ENCODE results near the gene ORAI3. TPM values are rescaled to one million over a fixed set of nuclear protein-coding genes. Genes with fewer than 3 reads are reported as not detected.
A peak's percentile ranks its signal among the peaks of the same experiment; 100 is the strongest.

ORAI3 gene
- polyA plus RNA-seq, 2 of the 4 experiments (the other 2 are of a cell fraction): 10.5 to 14.1 TPM

- TF ChIP-seq HMGXB4 (CRISPR knock-in tag; IDR thresholded peaks at IDR 0.05; ENCODE audit: borderline replicate concordance) (no peak), CTCF (IDR thresholded peaks at IDR 0.05) (peak; percentile 86), POLR2A (IDR thresholded peaks at IDR 0.05; ENCODE audit: low read length) (peak; percentile 21; the same call in 1 of the 2 replicates), HOXB5 (CRISPR knock-in tag; IDR thresholded peaks at IDR 0.05) (no peak), MAZ (IDR thresholded peaks at IDR 0.05; ENCODE audit: borderline replicate concordance, low read depth, low read length) (0 out of 2 replicates have a peak, but pooled peaks have one; percentile 83), NR3C1 (IDR thresholded peaks at IDR 0.05) (no peak), EHF (CRISPR knock-in tag; IDR thresholded peaks at IDR 0.05) (no peak), ESRRA (IDR thresholded peaks at IDR 0.05; ENCODE audit: borderline replicate concordance, low read length) (no peak), FOSB (CRISPR knock-in tag; IDR thresholded peaks at IDR 0.05) (no peak), ZFP36 (IDR thresholded peaks at IDR 0.05; ENCODE audit: borderline replicate concordance, partially characterized antibody) (no peak), EP300 (IDR thresholded peaks at IDR 0.05) (no peak), RAD21 (conservative IDR thresholded peaks at IDR 0.05 in 1 of 2, IDR thresholded peaks at IDR 0.05 in 1 of 2) (peak; percentile 86 to 90), CEBPB (IDR thresholded peaks at IDR 0.05) (no peak), MAX (IDR thresholded peaks at IDR 0.05) (peak; percentile 52), TP53 (CRISPR knock-in tag; IDR thresholded peaks at IDR 0.05) (no peak), FOSL2 (IDR thresholded peaks at IDR 0.05) (no peak), FOSL2 (CRISPR knock-in tag; IDR thresholded peaks at IDR 0.05) (0 out of 2 replicates have a peak, but pooled peaks have one; percentile 23), CHD4 (IDR thresholded peaks at IDR 0.05; ENCODE audit: borderline replicate concordance) (no peak), FOXS1 (CRISPR knock-in tag; IDR thresholded peaks at IDR 0.05) (no peak), CBX8 (IDR thresholded peaks at IDR 0.05) (no peak)
- TF ChIP-seq, protein P1, sequence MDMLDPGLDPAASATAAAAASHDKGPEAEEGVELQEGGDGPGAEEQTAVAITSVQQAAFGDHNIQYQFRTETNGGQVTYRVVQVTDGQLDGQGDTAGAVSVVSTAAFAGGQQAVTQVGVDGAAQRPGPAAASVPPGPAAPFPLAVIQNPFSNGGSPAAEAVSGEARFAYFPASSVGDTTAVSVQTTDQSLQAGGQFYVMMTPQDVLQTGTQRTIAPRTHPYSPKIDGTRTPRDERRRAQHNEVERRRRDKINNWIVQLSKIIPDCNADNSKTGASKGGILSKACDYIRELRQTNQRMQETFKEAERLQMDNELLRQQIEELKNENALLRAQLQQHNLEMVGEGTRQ (IDR thresholded peaks at IDR 0.05): no peak
Measured at GRCh38 chr16:30984669-30985400, 36.0 kb downstream of the ORAI3 start, which contains the start of gene HSD3B7 (continued).

- CTCF ChIA-PET: interaction anchor here (0.6 to 7.8 kb wide), 61 partner anchors 8 to 883 kb away, joined by 3 to 97 read pairs (median 6); partner anchors contain the start of genes PRSS53, STX4, VKORC1 and ZNF646
- POLR2A ChIA-PET: interaction anchor here (0.5 to 2.0 kb wide), 8 partner anchors 12 to 464 kb away, joined by 3 to 11 read pairs (median 4); partner anchors contain the start of genes ZNF646 and ZNF668
- FAIRE-seq: no peak
- H3K4me1 ChIP-seq: peaks cover 13% of the 10 kb centered on the region
- TF ChIP-seq NPAS2 (CRISPR knock-in tag; IDR thresholded peaks at IDR 0.05; ENCODE audit: borderline replicate concordance) (no peak), NR3C1 (IDR thresholded peaks at IDR 0.05) (no peak), RAD21 (conservative IDR thresholded peaks at IDR 0.05 in 1 of 2, IDR thresholded peaks at IDR 0.05 in 1 of 2) (peak in 1 of 2 experiments; percentile 58; a peak in 3 of 5 replicates), NFE2L2 (conservative IDR thresholded peaks at IDR 0.05; ENCODE audit: low read length) (no peak), MAX (IDR thresholded peaks at IDR 0.05) (peak; percentile 1; the same call in 1 of the 2 replicates), JUN (IDR thresholded peaks at IDR 0.05) (0 out of 5 replicates have a peak, but pooled peaks of 1 of the 2 experiments have one; percentile 10), TFCP2L1 (CRISPR knock-in tag; IDR thresholded peaks at IDR 0.05) (no peak), FOXS1 (CRISPR knock-in tag; IDR thresholded peaks at IDR 0.05) (no peak)
- TF ChIP-seq, protein P2, sequence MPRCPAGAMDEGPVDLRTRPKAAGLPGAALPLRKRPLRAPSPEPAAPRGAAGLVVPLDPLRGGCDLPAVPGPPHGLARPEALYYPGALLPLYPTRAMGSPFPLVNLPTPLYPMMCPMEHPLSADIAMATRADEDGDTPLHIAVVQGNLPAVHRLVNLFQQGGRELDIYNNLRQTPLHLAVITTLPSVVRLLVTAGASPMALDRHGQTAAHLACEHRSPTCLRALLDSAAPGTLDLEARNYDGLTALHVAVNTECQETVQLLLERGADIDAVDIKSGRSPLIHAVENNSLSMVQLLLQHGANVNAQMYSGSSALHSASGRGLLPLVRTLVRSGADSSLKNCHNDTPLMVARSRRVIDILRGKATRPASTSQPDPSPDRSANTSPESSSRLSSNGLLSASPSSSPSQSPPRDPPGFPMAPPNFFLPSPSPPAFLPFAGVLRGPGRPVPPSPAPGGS (IDR thresholded peaks at IDR 0.05): no peak
- H3K9me3 ChIP-seq: no peaks in the 10 kb centered on the region
- peak; percentile 61 to 63 for ATAC-seq
- H3K4me2 ChIP-seq: peak overlapping the region; percentile 89
- 82% methylated on average over 10 of the region's 20 CpGs for WGBS (ENCODE audit: missing lambda C conversion rate)
- peak; percentile 55 to 65 for DNase-seq (ENCODE audit: low read depth in 1 of 2, low spot score in 1 of 2)
- H3K4me3 ChIP-seq: peak overlapping the region; percentile 46
- peak overlapping the region; percentile 84 to 88 for H3K27ac ChIP-seq
Measured at GRCh38 chr16:30985401-30986128, 36.7 kb downstream of the ORAI3 start.
